NB4 (cell line): ENCODE results near the gene TJP1.

Experiments used
- MAX ChIP-seq: IDR thresholded peaks from 2 replicates; pipeline ENCODE4 v1.6.1; 2011; ENCODE audit warnings: low read depth, low read length
- POLR2A ChIP-seq: IDR thresholded peaks from 2 replicates; pipeline ENCODE4 v1.6.1; 2011; ENCODE audit warnings: mild to moderate bottlenecking; ENCODE audit not compliant: insufficient read length; ENCODE audit errors: extremely low read depth
- TF ChIP-seq, protein P1 (sequence below): IDR thresholded peaks from one replicate; pipeline ENCODE4 v1.5.1; 2012; ENCODE audit warnings: low read depth, low read length

DNA sequence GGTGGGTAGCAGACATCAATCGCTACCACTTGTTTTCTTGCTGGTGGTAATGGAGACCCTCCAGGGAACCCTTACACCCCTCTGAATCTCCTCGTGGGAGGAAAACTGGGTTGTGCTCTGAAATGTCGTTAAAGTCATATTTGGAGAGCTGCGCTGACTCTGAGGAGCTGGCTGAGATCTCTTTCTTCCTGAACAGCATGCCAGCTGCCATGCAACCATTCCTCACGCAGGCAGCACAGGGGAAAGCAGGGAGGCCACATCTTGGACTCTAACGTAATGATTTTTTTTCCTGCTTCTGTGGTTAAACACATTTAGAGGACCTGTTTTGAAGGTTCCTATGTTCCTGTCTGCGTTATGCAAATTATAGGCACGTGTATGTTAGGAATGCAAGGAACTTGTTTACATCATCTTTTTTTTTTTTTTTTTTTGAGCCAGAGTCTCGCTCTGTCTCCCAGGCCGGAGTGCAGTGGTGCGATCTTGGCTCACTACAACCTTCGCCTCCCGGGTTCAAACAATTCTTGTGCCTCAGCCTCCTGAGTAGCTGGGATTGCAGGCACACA lies 156.7 kb downstream of the TJP1 start:
- TF ChIP-seq, protein P1, sequence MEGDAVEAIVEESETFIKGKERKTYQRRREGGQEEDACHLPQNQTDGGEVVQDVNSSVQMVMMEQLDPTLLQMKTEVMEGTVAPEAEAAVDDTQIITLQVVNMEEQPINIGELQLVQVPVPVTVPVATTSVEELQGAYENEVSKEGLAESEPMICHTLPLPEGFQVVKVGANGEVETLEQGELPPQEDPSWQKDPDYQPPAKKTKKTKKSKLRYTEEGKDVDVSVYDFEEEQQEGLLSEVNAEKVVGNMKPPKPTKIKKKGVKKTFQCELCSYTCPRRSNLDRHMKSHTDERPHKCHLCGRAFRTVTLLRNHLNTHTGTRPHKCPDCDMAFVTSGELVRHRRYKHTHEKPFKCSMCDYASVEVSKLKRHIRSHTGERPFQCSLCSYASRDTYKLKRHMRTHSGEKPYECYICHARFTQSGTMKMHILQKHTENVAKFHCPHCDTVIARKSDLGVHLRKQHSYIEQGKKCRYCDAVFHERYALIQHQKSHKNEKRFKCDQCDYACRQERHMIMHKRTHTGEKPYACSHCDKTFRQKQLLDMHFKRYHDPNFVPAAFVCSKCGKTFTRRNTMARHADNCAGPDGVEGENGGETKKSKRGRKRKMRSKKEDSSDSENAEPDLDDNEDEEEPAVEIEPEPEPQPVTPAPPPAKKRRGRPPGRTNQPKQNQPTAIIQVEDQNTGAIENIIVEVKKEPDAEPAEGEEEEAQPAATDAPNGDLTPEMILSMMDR: no peak
- no peak for TF ChIP-seq POLR2A
- no peak for TF ChIP-seq MAX
